Stimulated activated CD4-positive, alpha-beta T cell treated with anti-CD3 and anti-CD28 coated beads, Interleukin-12 subunit alpha, Interleukin-12 subunit beta, amount 100 ng/mL, for 48 hours (primary cell): ENCODE measurements around the gene UBE2H.
A peak's percentile ranks its signal among the peaks of the same experiment; 100 is the strongest.
"Not testable (repeated sequence)": the region's sequence is repeated elsewhere in the genome, so short reads cannot be mapped to it uniquely, and the experiment has no call there.

Source experiments
- DNase-seq, 3 donors: peaks; one replicate each; pipeline ENCODE4 v3.0.0-alpha.2; 2020; ENCODE audit warnings: low read depth in 2 of 3, low spot score in 1 of 3

UBE2H gene

GRCh38 chr7:129845972-129846327, 106.8 kb downstream of the UBE2H start:
- DNase-seq = no peak

GRCh38 chr7:129845178-129845971, 107.4 kb downstream of the UBE2H start:
- DNase-seq = no peak

- DNase-seq = no peak
Observed at GRCh38 chr7:129843978-129844840, 108.6 kb downstream of the UBE2H start.

- no peak for DNase-seq
Observed at GRCh38 chr7:129843365-129843898, 109.3 kb downstream of the UBE2H start.

- DNase-seq = no peak
Observed at GRCh38 chr7:129841465-129841864, 111.3 kb downstream of the UBE2H start.

GRCh38 chr7:129840757-129841156, 112.0 kb downstream of the UBE2H start:
- DNase-seq = no peak

- DNase-seq = no peak
Observed at GRCh38 chr7:129836983-129837382, 115.8 kb downstream of the UBE2H start.

- no peak for DNase-seq
Observed at GRCh38 chr7:129835569-129835968, 117.2 kb downstream of the UBE2H start.

GRCh38 chr7:129833353-129833752, 119.4 kb downstream of the UBE2H start:
- not testable (repeated sequence) for DNase-seq

GRCh38 chr7:129832701-129833227, 120.0 kb downstream of the UBE2H start:
- DNase-seq = no peak

GRCh38 chr7:129832282-129832681, 120.5 kb downstream of the UBE2H start:
- no peak for DNase-seq

GRCh38 chr7:129831424-129832058, 121.2 kb downstream of the UBE2H start:
- no peak for DNase-seq

GRCh38 chr7:129830949-129831348, 121.8 kb downstream of the UBE2H start:
- no peak for DNase-seq

GRCh38 chr7:129829737-129830631, 122.8 kb downstream of the UBE2H start:
- DNase-seq = peak; percentile 29 to 43 (median 41)

GRCh38 chr7:129828989-129829736, 123.6 kb downstream of the UBE2H start:
- DNase-seq = peak in 2 of 3 donors; percentile 25 to 33

GRCh38 chr7:129828078-129828762, 124.5 kb downstream of the UBE2H start:
- DNase-seq = no peak

GRCh38 chr7:129827467-129827990, 125.2 kb downstream of the UBE2H start:
- no peak for DNase-seq

- DNase-seq = not testable (repeated sequence)
Observed at GRCh38 chr7:129826895-129827294, 125.9 kb downstream of the UBE2H start.
